Natural killer cell treated with Interleukin-12 subunit alpha and Interleukin-12 subunit beta and Interleukin-15 and Interleukin-18, amount 100 ng/mL, for 72 hours (primary cell): ENCODE data around the gene CES5A. TPM values are rescaled to one million over a fixed set of nuclear protein-coding genes. Genes with fewer than 3 reads are reported as not detected.
"Not testable (repeated sequence)": the region's sequence is repeated elsewhere in the genome, so short reads cannot be mapped to it uniquely, and the experiment has no call there.

Experiments used
- ATAC-seq, 2 donors: fragments of 150-1000 bp; cut with Tn5 transposase in 1 of 2; sonication (Bioruptor Pico), chemical (Tn5 transposase) in 1 of 2; 2 replicates each; pipeline ENCODE4 v1.10.0; 2021
- DNase-seq: peaks from one replicate; pipeline ENCODE4 v3.0.0; 2022; ENCODE audit warnings: low spot score
- H3K27ac Mint-ChIP-seq, 2 donors: 1 replicate in 1 of 2; 2 replicates in 1 of 2; pipeline ENCODE4 v1.8.0; 2022; ENCODE audit warnings: mixed read lengths in 2 of 2, mild to moderate bottlenecking in 1 of 2, moderate library complexity in 1 of 2
- H3K27me3 Mint-ChIP-seq, 2 donors: 1 replicate in 1 of 2; 2 replicates in 1 of 2; pipeline ENCODE4 v1.8.0; 2022; ENCODE audit warnings: mixed read lengths in 2 of 2
- H3K36me3 Mint-ChIP-seq: one replicate; pipeline ENCODE4 v1.8.0; 2022; ENCODE audit warnings: mixed read lengths
- H3K4me1 Mint-ChIP-seq, 2 donors: 1 replicate in 1 of 2; 2 replicates in 1 of 2; pipeline ENCODE4 v1.8.0; 2022; ENCODE audit warnings: low read depth in 2 of 2, mixed read lengths in 2 of 2, mild to moderate bottlenecking in 1 of 2
- H3K4me3 Mint-ChIP-seq: one replicate; pipeline ENCODE4 v1.8.0; 2022; ENCODE audit warnings: mixed read lengths
- H3K9me3 Mint-ChIP-seq: 2 replicates; pipeline ENCODE4 v1.8.0; 2022; ENCODE audit warnings: mixed read lengths
- total RNA-seq, 2 donors: library from RNA; stranded (reverse); gene quantifications; one replicate each; pipeline ENCODE4 v1.2.3, GENCODE V29; 2022

The CES5A gene
- total RNA-seq, 2 donors from 2014 or later, result not detected

GRCh38 chr16:55832425-55832772, 42.8 kb downstream of the CES5A start:
- H3K27me3 Mint-ChIP-seq, result peaks cover 8 to 20% of the 10 kb centered on the region in 2 donors
- H3K36me3 Mint-ChIP-seq, result no peaks in the 10 kb centered on the region
- DNase-seq (no peak), ATAC-seq (no peak)
- H3K4me1 Mint-ChIP-seq, result peaks cover 0 to 3% of the 10 kb centered on the region in 2 donors
- peak overlapping the region in 1 of 2 donors; percentile 49 for H3K27ac Mint-ChIP-seq
- no peak overlapping the region for H3K4me3 Mint-ChIP-seq
- H3K9me3 Mint-ChIP-seq, result no peaks in the 10 kb centered on the region

GRCh38 chr16:55830658-55831294, 44.4 kb downstream of the CES5A start:
- ATAC-seq, result no peak
- no peak for DNase-seq
- peaks cover 8 to 20% of the 10 kb centered on the region in 2 donors for H3K27me3 Mint-ChIP-seq
- peaks cover 0 to 3% of the 10 kb centered on the region in 2 donors for H3K4me1 Mint-ChIP-seq
- H3K36me3 Mint-ChIP-seq, result no peaks in the 10 kb centered on the region
- H3K9me3 Mint-ChIP-seq, result no peaks in the 10 kb centered on the region
- no peak overlapping the region for H3K27ac Mint-ChIP-seq
- no peak overlapping the region for H3K4me3 Mint-ChIP-seq

- peaks cover 6 to 15% of the 10 kb centered on the region in 2 donors for H3K27me3 Mint-ChIP-seq
- H3K4me3 Mint-ChIP-seq, result not testable (repeated sequence)
These were observed 45.9 kb downstream of the CES5A start for GRCh38 chr16:55829232-55829631.

GRCh38 chr16:55828680-55829079, 46.5 kb downstream of the CES5A start:
- H3K4me3 Mint-ChIP-seq, result no peak overlapping the region
- H3K27ac Mint-ChIP-seq, result no peak overlapping the region
- H3K36me3 Mint-ChIP-seq, result no peaks in the 10 kb centered on the region
- ATAC-seq, result peak in 1 of 2 donors; percentile 36
- H3K9me3 Mint-ChIP-seq, result no peaks in the 10 kb centered on the region
- peaks cover 5 to 11% of the 10 kb centered on the region in 2 donors for H3K27me3 Mint-ChIP-seq
- H3K4me1 Mint-ChIP-seq, result no peaks in the 10 kb centered on the region
- DNase-seq, result no peak

More at GRCh38 chr16:55829232-55829631, 45.9 kb downstream of the CES5A start:
- H3K9me3 Mint-ChIP-seq, H3K36me3 Mint-ChIP-seq, H3K4me1 Mint-ChIP-seq, DNase-seq, ATAC-seq, H3K27ac Mint-ChIP-seq: not testable (repeated sequence)

GRCh38 chr16:55825115-55825728, 50.0 kb downstream of the CES5A start:
- no peak overlapping the region for H3K27ac Mint-ChIP-seq
- H3K4me3 Mint-ChIP-seq, result no peak overlapping the region
- no peaks in the 10 kb centered on the region for H3K9me3 Mint-ChIP-seq
- no peak for ATAC-seq
- H3K27me3 Mint-ChIP-seq, result peaks cover 0 to 12% of the 10 kb centered on the region in 2 donors
- no peak for DNase-seq
- no peaks in the 10 kb centered on the region for H3K36me3 Mint-ChIP-seq
- no peaks in the 10 kb centered on the region for H3K4me1 Mint-ChIP-seq

- peaks cover under 1 to 11% of the 10 kb centered on the region in 2 donors for H3K27me3 Mint-ChIP-seq
- H3K9me3 Mint-ChIP-seq, result no peaks in the 10 kb centered on the region
- no peak for DNase-seq
- no peak overlapping the region for H3K27ac Mint-ChIP-seq
- ATAC-seq, result no peak
- no peaks in the 10 kb centered on the region for H3K4me1 Mint-ChIP-seq
- H3K36me3 Mint-ChIP-seq, result no peaks in the 10 kb centered on the region
- no peak overlapping the region for H3K4me3 Mint-ChIP-seq
These were observed 50.6 kb downstream of the CES5A start for GRCh38 chr16:55824473-55825000.

- H3K36me3 Mint-ChIP-seq, result no peaks in the 10 kb centered on the region
- ATAC-seq (no peak), DNase-seq (no peak)
- no peaks in the 10 kb centered on the region for H3K9me3 Mint-ChIP-seq
- no peak overlapping the region for H3K4me3 Mint-ChIP-seq
- no peak overlapping the region for H3K27ac Mint-ChIP-seq
- no peaks in the 10 kb centered on the region for H3K4me1 Mint-ChIP-seq
- H3K27me3 Mint-ChIP-seq, result peaks cover 9 to 17% of the 10 kb centered on the region in 2 donors
These were observed 52.8 kb downstream of the CES5A start for GRCh38 chr16:55822280-55822810.

GRCh38 chr16:55821210-55821609, 54.0 kb downstream of the CES5A start:
- no peaks in the 10 kb centered on the region for H3K9me3 Mint-ChIP-seq
- no peak for DNase-seq
- no peak for ATAC-seq
- no peak overlapping the region for H3K4me3 Mint-ChIP-seq
- no peaks in the 10 kb centered on the region for H3K4me1 Mint-ChIP-seq
- H3K27ac Mint-ChIP-seq, result no peak overlapping the region
- peaks cover 10 to 28% of the 10 kb centered on the region in 2 donors for H3K27me3 Mint-ChIP-seq
- no peaks in the 10 kb centered on the region for H3K36me3 Mint-ChIP-seq

- no peak overlapping the region for H3K27ac Mint-ChIP-seq
- H3K36me3 Mint-ChIP-seq, result no peaks in the 10 kb centered on the region
- H3K9me3 Mint-ChIP-seq, result no peaks in the 10 kb centered on the region
- DNase-seq, result no peak
- H3K4me3 Mint-ChIP-seq, result no peak overlapping the region
- H3K4me1 Mint-ChIP-seq, result no peaks in the 10 kb centered on the region
- peaks cover 15 to 34% of the 10 kb centered on the region in 2 donors for H3K27me3 Mint-ChIP-seq
- no peak for ATAC-seq
These were observed 54.6 kb downstream of the CES5A start for GRCh38 chr16:55820615-55821014.

GRCh38 chr16:55817236-55817912, 57.8 kb downstream of the CES5A start:
- Mint-ChIP-seq H3K27ac (no peak overlapping the region), H3K27me3 (peaks cover 21 to 48% of the 10 kb centered on the region in 2 donors), H3K36me3 (no peaks in the 10 kb centered on the region)

GRCh38 chr16:55816222-55816621, 59.0 kb downstream of the CES5A start:
- DNase-seq, H3K27ac Mint-ChIP-seq, H3K4me1 Mint-ChIP-seq, ATAC-seq, H3K36me3 Mint-ChIP-seq, H3K4me3 Mint-ChIP-seq, H3K9me3 Mint-ChIP-seq: not testable (repeated sequence)
- peaks cover 27 to 37% of the 10 kb centered on the region in 2 donors for H3K27me3 Mint-ChIP-seq

More at GRCh38 chr16:55817236-55817912, 57.8 kb downstream of the CES5A start:
- no peaks in the 10 kb centered on the region for H3K9me3 Mint-ChIP-seq
- no peaks in the 10 kb centered on the region for H3K4me1 Mint-ChIP-seq
- DNase-seq, result no peak
- ATAC-seq, result no peak
- H3K4me3 Mint-ChIP-seq, result no peak overlapping the region

GRCh38 chr16:55815320-55815719, 59.9 kb downstream of the CES5A start:
- no peaks in the 10 kb centered on the region for H3K4me1 Mint-ChIP-seq
- no peaks in the 10 kb centered on the region for H3K9me3 Mint-ChIP-seq
- ATAC-seq (no peak), DNase-seq (no peak)
- no peak overlapping the region for H3K27ac Mint-ChIP-seq
- peaks cover 27 to 43% of the 10 kb centered on the region in 2 donors for H3K27me3 Mint-ChIP-seq
- H3K36me3 Mint-ChIP-seq, result no peaks in the 10 kb centered on the region
- H3K4me3 Mint-ChIP-seq, result no peak overlapping the region

- not testable (repeated sequence) for H3K36me3 Mint-ChIP-seq, H3K27ac Mint-ChIP-seq, ATAC-seq, H3K9me3 Mint-ChIP-seq, H3K4me1 Mint-ChIP-seq, H3K4me3 Mint-ChIP-seq, DNase-seq
- H3K27me3 Mint-ChIP-seq, result peaks cover 27 to 52% of the 10 kb centered on the region in 2 donors
These were observed 61.0 kb downstream of the CES5A start for GRCh38 chr16:55814174-55814573.

GRCh38 chr16:55813730-55814129, 61.4 kb downstream of the CES5A start:
- DNase-seq, H3K27ac Mint-ChIP-seq, H3K4me3 Mint-ChIP-seq, H3K4me1 Mint-ChIP-seq, H3K36me3 Mint-ChIP-seq, H3K9me3 Mint-ChIP-seq, ATAC-seq: not testable (repeated sequence)
- peaks cover 25 to 52% of the 10 kb centered on the region in 2 donors for H3K27me3 Mint-ChIP-seq
